GM19240 (cell line): Measurements from ENCODE around the gene TMEM164.
"Not testable (repeated sequence)": the region's sequence is repeated elsewhere in the genome, so short reads cannot be mapped to it uniquely, and the experiment has no call there.

Source experiments
- DNase-seq: peaks from one replicate; pipeline ENCODE4 v3.0.0; 2011; ENCODE audit warnings: low spot score; ENCODE audit not compliant: insufficient read length

Gene TMEM164

DNA sequence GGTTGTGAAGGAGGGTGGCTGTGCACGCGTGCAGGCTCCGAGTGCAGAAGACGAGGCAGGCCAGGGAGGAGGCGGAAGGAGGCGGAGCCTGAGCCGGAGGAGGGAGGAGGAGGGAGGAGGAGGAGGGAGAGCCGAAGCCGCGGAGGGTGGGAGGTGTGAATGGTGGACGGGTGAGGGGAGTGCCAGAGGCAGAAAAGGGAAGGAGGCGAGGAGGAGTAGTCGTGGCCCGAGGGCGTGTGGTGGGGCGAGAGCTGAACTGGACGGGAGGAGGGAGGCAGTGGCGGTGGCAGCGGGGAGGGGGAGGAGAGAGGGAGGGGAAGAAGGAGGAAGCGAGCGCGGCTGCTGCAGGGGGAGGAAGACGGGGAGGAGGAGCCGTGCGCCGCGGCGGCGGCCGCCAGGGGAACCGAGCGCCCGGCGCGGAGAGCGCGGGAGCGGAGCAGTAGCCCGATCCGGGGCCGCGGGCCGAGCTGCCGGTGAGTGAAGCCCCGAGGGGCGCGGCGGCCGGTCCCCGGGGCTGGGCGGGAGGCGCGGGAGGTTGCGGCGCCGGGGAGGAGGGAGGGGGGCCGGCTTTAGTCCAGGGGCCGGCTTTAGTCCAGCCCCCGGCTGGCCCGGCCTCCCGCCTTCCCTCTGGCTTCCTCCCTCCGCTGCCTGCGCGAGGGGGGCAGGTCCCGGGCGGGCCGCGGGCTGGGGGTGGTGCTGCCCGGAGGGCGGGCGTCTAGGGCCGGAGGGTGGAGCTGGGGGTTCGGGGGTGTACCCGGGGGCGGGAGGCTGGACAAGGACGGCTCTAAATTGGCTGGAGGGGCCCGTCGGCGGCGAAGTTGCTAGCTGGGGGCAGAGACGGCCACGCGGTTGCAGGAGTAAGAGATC is at the start of gene TMEM164:
Gene TMEM164, plus strand, starts transcription at position 815 of the 867 bp plus-strand sequence. CDS start 661 bp downstream, outside the sequence.
- DNase-seq = peak; percentile 27

DNA sequence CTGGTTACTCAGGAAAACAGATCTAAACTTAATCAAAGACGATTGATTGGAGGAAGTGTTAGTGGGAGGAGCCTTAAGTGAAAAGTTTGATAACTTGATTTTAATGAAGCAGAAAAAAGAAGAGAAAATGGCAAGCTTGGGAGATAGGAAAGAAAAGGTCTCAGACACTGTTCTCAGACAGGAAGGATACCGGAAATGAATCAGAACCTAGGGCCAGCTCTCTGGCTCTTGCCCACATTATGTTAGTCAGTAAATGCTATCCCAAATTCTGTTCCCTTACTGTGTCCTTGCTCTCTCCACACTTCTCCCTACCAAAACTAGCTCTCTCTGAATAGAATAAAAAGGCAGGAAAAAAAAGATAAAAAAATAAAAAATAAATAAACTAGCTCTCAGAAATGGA is 48.6 kb upstream of the TMEM164 start:
- no peak for DNase-seq

- DNase-seq = no peak
Observed at GRCh38 chrX:109954955-109955354, 48.0 kb upstream of the TMEM164 start.

- no peak for DNase-seq
Observed at GRCh38 chrX:109958266-109958665, 44.6 kb upstream of the TMEM164 start.

DNA sequence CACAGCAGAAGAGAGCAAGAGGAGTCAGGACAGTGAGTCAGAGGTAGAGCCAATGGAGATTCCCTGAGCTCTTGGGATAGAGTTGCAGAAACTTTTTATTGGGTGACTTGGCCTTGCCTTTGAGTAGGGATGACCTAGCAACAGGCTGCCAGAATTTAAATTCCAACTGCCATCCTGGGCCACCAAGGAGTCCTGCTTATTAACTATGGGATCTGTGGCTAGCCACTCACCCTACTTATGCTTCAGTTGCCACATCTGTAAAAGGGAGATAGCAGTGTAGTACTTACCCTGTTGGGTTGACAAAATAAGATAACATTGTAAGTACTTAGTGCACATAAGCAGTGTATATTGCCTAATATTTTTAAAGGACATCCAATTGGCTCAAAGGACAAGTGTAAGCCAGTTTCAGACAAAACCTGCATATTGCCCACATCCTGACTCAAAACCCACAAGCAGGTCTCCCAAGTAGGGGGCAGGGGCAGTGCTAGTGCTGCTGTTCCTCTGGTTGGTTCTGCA is 43.5 kb upstream of the TMEM164 start:
- no peak for DNase-seq

DNA sequence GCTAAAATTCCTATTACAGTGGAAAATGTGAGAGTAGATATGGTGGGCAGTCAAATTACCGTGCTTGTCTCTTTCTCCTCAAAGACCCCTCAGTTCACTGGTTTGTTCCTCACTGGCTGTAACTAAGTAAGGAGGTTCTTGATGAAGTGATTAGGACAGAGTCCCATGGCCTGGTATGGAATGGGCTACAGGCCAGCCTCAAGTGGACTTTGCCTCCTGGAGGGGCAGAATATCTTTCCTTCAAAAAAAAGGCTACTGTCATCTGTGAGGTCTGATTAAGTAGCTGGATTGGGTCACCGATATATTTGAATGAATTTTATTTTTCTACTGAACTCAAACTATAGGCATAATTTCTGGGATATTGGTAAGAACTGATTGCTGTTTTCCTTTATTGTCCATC is 38.5 kb upstream of the TMEM164 start:
- DNase-seq = no peak

DNA sequence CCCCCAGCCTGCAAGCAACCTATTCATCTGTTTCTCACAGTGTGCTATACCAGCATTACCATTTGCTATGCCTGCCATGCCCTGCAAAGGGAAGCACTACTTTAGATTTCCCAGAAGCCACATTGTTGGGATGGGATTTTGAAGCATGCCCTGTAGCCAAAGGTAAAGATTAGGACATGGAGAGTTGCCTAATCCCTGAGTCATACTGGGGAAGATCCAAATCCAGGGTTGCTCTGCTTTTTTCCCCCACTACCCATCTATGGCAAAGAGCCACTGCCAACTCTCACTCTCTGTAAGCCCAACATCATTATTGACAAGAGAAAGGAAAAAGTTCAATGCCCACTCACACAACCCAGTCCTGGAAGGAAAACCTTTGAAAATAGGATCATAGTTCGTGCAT is 36.7 kb upstream of the TMEM164 start:
- no peak for DNase-seq

- no peak for DNase-seq
Observed at GRCh38 chrX:109967156-109967555, 35.8 kb upstream of the TMEM164 start.

- DNase-seq = not testable (repeated sequence)
Observed at GRCh38 chrX:109970841-109971240, 32.1 kb upstream of the TMEM164 start.

DNA sequence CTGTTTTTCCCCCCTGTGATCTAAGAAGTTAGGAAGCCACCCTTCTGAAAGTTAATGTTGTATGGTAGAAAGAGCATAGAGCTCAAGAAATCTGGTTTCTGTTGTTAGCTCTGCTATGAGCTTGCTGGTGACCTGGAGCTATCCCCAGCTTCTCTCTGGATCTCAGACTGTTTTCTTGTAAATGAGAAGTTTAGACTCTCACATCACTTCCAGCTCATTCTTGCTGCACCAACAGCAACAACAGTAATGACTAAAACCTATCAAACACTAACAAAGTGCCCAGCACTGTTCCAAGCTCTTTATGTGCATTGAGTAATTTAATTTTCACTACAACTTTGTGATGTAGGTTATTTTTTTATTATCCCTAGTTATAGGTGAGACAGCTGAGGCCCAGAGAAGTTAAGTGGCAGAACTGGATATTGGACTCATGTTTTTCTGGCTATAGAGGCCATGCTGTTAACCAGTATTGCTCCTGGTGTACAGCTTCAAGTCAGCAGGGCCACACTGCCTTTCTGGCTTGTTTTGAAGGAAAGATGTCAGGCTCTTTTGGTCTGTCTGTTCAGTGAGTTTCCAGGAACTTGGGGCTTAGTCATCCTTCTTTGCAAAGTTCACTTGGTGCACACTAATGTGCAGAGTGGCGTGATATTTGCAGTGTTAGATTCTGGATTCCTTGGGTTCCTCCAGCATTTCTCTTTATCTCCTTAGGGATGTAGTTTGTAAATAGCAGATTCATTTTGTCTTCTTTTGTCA is 27.8 kb upstream of the TMEM164 start:
- DNase-seq = no peak

- not testable (repeated sequence) for DNase-seq
Observed at GRCh38 chrX:109985210-109985609, 17.7 kb upstream of the TMEM164 start.

DNA sequence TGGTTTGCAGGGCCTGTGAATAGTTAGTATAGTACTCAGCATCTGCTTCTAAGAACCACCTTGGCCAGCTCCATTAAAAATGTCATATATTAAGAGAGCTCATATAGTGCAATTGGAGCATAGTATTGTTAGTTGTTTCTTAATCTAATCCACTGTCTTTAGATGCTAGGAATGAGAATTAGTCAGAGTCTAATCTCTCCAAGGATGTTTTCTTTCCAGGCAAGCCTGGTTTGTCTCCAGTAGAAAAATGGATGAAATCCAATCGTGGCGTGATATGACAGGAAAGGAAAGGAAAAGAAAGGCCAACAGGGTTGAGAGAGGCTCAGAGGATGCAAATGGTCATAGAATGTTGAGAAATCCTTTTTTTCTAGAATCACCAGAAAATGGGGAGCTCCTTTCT is 15.0 kb upstream of the TMEM164 start:
- DNase-seq = no peak

- no peak for DNase-seq
Observed at GRCh38 chrX:109990582-109991276, 12.2 kb upstream of the TMEM164 start.

DNA sequence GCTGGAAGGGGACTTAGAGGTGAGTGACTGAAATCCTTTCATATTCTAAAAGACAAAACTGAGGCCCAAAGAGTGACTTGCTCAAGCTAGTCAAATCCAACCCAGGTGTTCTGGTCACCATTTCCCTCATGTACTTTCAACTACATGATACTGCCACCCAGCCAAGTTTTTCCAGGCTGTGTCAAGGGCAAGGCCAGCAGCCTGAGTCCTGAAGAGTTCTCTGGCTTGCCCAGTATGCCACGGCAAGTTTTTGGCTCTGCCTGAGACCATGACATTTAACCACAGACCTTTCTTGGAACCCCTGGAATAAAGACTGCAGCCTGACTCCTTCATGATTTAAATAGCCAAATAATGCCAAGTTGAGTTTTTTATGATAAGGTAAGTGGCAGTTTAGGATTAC is 10.7 kb upstream of the TMEM164 start:
- DNase-seq = no peak

DNA sequence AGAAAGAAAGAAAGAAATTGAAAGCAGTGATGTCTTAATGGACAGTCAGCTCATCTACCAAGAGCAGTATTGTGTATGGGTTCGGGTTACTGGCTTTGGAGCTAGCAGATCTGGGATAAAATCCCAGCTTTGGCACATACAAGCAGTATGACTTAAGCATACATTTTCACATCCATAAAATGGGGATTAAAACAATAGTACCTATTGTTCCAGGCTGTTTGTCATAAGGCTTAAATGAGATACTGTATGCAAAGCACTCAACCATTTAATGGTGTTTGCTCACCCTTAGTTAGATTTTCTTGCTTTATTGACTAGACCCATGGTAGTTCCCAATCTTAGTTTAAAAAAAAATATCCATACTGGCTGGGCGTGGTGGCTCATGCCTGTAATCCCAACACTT is 7.8 kb upstream of the TMEM164 start:
- DNase-seq = no peak

GRCh38 chrX:109997786-109998452 is 5.0 kb upstream of the TMEM164 start:
- no peak for DNase-seq

DNA sequence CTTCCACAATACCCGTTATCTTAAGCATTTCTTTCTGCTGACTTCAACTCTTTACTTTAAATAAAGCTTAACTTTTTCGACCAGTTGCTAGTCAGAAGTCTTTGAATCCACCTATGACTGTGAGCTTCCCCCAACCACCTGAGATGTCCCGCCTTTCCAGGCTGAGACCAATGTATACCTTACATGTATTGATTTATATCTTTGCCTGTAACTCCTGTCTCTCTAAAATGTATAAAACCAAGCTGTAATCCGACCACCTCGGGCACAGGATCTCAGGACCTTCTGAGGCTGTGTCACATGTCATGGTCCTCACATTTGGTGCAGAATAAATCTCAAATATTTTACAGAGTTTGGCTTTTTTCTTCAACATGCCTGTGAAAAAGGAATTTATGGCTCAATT is 2.9 kb upstream of the TMEM164 start:
- DNase-seq = no peak

DNA sequence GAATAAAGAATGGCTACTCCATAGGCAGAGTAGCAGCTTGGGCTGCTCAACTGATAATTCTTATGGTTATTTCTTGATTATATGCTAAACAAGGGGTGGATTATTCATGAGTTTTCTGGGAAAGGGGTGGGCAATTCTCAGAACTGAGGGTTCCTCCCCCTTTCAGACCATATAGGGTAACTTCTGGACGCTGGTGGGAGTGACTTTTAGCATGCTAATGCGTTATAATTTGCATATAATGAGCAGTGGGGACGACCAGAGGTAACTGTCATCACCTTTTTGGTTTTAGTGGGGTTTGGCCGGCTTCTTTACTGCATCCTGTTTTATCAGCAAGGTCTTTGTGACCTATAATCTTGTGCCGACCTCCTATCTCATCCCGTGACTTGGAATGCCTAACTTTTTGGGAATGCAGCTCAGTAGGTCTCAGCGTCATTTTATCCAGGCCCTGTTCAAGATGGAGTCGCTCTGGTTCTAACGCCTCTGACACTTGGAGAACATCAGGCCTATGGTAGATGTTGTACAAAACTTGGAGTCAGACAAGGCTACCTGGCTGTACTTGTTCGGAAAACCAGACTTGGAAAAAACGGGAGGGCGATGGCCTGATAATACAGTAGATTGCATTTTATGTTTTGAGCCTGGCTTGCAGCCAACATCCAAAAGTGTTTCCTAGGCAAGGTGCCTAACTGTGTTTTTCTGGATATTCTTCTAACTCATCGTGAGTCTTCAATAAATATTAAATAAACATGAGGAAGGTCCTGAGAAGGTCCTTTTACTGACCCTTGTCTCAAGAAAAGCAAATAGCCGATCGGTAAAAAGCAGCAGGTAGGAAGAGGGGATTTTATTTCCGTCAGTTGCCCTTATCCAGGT is 1.8 kb upstream of the TMEM164 start:
- no peak for DNase-seq

DNA sequence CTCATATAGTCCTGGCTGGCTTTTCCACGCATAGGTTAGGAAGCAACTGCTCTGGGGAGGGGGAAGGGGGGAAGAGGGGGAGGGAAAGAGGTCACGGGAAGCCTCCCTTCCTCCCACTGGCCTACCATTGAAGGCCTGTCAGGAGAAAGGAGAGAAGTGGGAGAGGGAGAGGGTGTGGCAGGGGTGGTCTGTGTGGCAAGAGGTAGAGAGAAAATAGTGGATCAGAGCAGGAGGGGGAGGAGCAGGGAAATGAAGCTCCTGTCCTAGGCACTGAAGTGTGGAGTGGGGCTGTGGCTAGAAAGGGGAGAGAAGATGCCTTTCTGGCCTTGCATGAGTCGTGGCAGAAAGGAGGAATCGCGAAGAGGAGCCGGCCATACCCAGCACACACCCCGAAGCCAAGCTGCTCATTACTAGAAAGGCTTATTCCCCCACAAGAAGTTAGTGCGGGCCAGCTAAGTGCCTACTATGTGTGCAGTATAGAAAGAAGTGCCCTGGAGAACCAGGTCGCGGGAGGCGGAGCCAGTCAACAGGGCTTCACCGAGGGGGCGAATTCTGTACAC is 1.1 kb upstream of the TMEM164 start:
- no peak for DNase-seq
